K562 (cell line): ENCODE results near the gene EXOC6. TPM values are rescaled to one million over a fixed set of nuclear protein-coding genes. Genes with fewer than 3 reads are reported as not detected.

Source experiments
- ATAC-seq: fragments of 200-7000 bp; cut with Tn5 transposase; 3 replicates; pipeline ENCODE4 v1.9.1; 2020; ENCODE audit warnings: moderate library complexity
- BruUV-seq: library from RNA; stranded (reverse); fragments of 400-500 nt; replicated peaks from 2 replicates; lab custom pipeline; 2021; lab: Mats Ljungman, UMichigan
- CTCF ChIA-PET: fragments of 300-600 bp; formaldehyde crosslinking; extraction: SDS; loops from one replicate; lab custom pipeline; 2021; ENCODE audit warnings: low intra/inter-chr PET ratio; lab: Yijun Ruan, JAX
- POLR2A ChIA-PET: fragments of 300-600, 350-650 bp; sonication (Branson Sonifier 250); formaldehyde crosslinking; extraction: SDS; loops from one replicate; lab custom pipeline; 2021; ENCODE audit warnings: antibody characterized with exemption, inconsistent platforms; lab: Yijun Ruan, JAX
- DNase-seq, 4 experiments: peaks; one replicate each; pipeline versions ENCODE4 v3.0.0 to v3.0.0-alpha.2; 2011 to 2018; ENCODE audit warnings: low spot score in 3 of 4, mixed read lengths in 3 of 4; ENCODE audit errors: extremely low read depth in 1 of 4
- FAIRE-seq: peaks from 2 replicates; lab custom pipeline; 2011; peaks lifted over from hg19 to GRCh38; lab: Jason Lieb, UNC
- H2AFZ ChIP-seq: 2 replicates; pipeline ENCODE4 v1.6.0; 2011; ENCODE audit warnings: low read depth, low read length, control low read depth, inconsistent platforms
- H3K27ac ChIP-seq: fragments of 200-600 bp; 3 replicates; pipeline ENCODE4 v1.8.0; 2011; ENCODE audit warnings: low read depth, mild to moderate bottlenecking, control low read depth, inconsistent platforms, low read length, moderate library complexity, mixed read lengths; ENCODE audit errors: extremely low read depth
- H3K27me3 ChIP-seq, 2 experiments: fragments of 300-600 bp in 1 of 2; 2 replicates in 1 of 2; 3 replicates in 1 of 2; pipeline versions ENCODE4 v1.6.0 to v1.8.0; 2011; ENCODE audit warnings: inconsistent platforms in 2 of 2, low read length in 2 of 2, mild to moderate bottlenecking in 1 of 2, mixed read lengths in 1 of 2, moderate library complexity in 1 of 2; ENCODE audit not compliant: control insufficient read depth in 2 of 2, insufficient read depth in 2 of 2
- H3K36me3 ChIP-seq: fragments of 300-600 bp; 3 replicates; pipeline ENCODE4 v1.8.0; 2011; ENCODE audit warnings: mild to moderate bottlenecking, low read length, inconsistent platforms; ENCODE audit not compliant: control insufficient read depth, insufficient read depth
- H3K4me1 ChIP-seq, 2 experiments: fragments of 200-600 bp in 1 of 2; replicated peaks in 1 of 2; 2 replicates in 1 of 2; 3 replicates in 1 of 2; pipeline versions ENCODE4 v1.5.1 to v1.8.0; 2011; ENCODE audit warnings: inconsistent platforms in 2 of 2, low read length in 2 of 2, mild to moderate bottlenecking in 1 of 2, mixed read lengths in 1 of 2, moderate library complexity in 1 of 2; ENCODE audit not compliant: control insufficient read depth in 2 of 2, insufficient read depth in 2 of 2
- H3K4me2 ChIP-seq: 2 replicates; pipeline ENCODE4 v1.6.1; 2011; ENCODE audit warnings: low read length, control low read depth, inconsistent platforms, mixed read lengths; ENCODE audit not compliant: insufficient read depth
- H3K4me3 ChIP-seq: fragments of 200-600 bp; sonication (generic), shearing (Covaris generic); 2 replicates; pipeline ENCODE4 v1.5.1; 2016; ENCODE audit warnings: control low read depth, inconsistent platforms
- H3K79me2 ChIP-seq: fragments of 200-600 bp; 3 replicates; pipeline ENCODE4 v1.8.0; 2011; ENCODE audit warnings: low read length, inconsistent platforms; ENCODE audit not compliant: control insufficient read depth, insufficient read depth
- H3K9ac ChIP-seq, 2 experiments: 2 replicates each; pipeline versions ENCODE4 v1.6.0 to v1.6.1; 2011; ENCODE audit warnings: low read depth in 2 of 2, low read length in 2 of 2, control low read depth in 1 of 2, inconsistent platforms in 1 of 2, mild to moderate bottlenecking in 1 of 2, mixed read lengths in 1 of 2; ENCODE audit not compliant: insufficient read depth in 1 of 2
- H3K9me1 ChIP-seq: one replicate; pipeline ENCODE4 v1.6.0; 2011; ENCODE audit warnings: inconsistent platforms, mild to moderate bottlenecking, low read length, moderate library complexity; ENCODE audit not compliant: control insufficient read depth, insufficient read depth
- H3K9me3 ChIP-seq: replicated peaks from 2 replicates; pipeline ENCODE4 v1.5.1; 2011; ENCODE audit warnings: low read depth, low read length, inconsistent platforms; ENCODE audit not compliant: control insufficient read depth, insufficient read depth
- H4K20me1 ChIP-seq: replicated peaks from 2 replicates; pipeline ENCODE4 v1.6.1; 2011; ENCODE audit warnings: low read length, inconsistent platforms, mixed read lengths; ENCODE audit not compliant: control insufficient read depth, insufficient read depth
- HDAC1 ChIP-seq, 2 experiments: fragments of 450-650 bp; IDR thresholded peaks; 2 replicates each; pipeline ENCODE4 v1.6.1; 2016 to 2017; ENCODE audit warnings: inconsistent platforms in 1 of 2, mild to moderate bottlenecking in 1 of 2, moderate library complexity in 1 of 2
- KDM2B ChIP-seq: fragments of 250-450 bp; sonication (Bioruptor Pico); IDR thresholded peaks from 2 replicates; pipeline ENCODE4 v1.8.0; 2021; ENCODE audit warnings: mild to moderate bottlenecking, moderate library complexity
- PHB ChIP-seq: fragments of 250-450 bp; sonication (Bioruptor Pico); IDR thresholded peaks from 2 replicates; pipeline ENCODE4 v1.5.0; 2021
- SAFB ChIP-seq: fragments of 200-400 bp; formaldehyde crosslinking; IDR thresholded peaks from 2 replicates; pipeline ENCODE4 v1.6.1; 2017; ENCODE audit warnings: low read depth, low read length, borderline replicate concordance
- USF2 ChIP-seq: sonication (generic); formaldehyde crosslinking; IDR thresholded peaks from 2 replicates; pipeline ENCODE4 v1.5.0; 2020; ENCODE audit warnings: missing genetic modification reagents
- WGBS: fragments of 100-300 bp; shearing (Covaris generic); methylation state at CpG from one replicate; pipeline ENCODE4 v1.1.6; 2016; ENCODE audit warnings: low coverage, mixed read lengths; ENCODE audit not compliant: insufficient coverage; ENCODE audit errors: missing lambda C conversion rate; 5-methylcytosine and 5-hydroxymethylcytosine counted together
- in situ Hi-C: fragments of 300-500 bp; cut with MboI; formaldehyde crosslinking; loops from 4 replicates; pipeline ENCODE4 v1.15.0; 2018; ENCODE audit warnings: inconsistent platforms, mixed read lengths
- intact Hi-C: fragments of 100-400 bp; cut with micrococcal nuclease; formaldehyde crosslinking; loops from 2 replicates; pipeline ENCODE4 v1.14.2; 2022
- polyA plus RNA-seq, 8 experiments: library from polyadenylated mRNA; depleted of rRNA in 4 of 8; stranded (reverse) in 5 of 8; unstranded in 3 of 8; fragments of >200 nt; fragmentation: Nextera tagmentation in 2 of 8; fragmentation: Illumina TruSeq in 1 of 8; extraction: Ambion mirVana in 2 of 8; extraction: Trizol in 1 of 8; gene quantifications; 2 replicates each; pipeline versions ENCODE4 v1.2.1 to v1.2.3, GENCODE V29; 2011 to 2014; ENCODE audit warnings: inconsistent platforms in 1 of 8, missing spikeins in 1 of 8
- total RNA-seq, 7 experiments: library from RNA; depleted of rRNA in 6 of 7; stranded (reverse); fragments of >200 nt in 6 of 7; fragmentation: Illumina TruSeq in 2 of 7; extraction: Trizol in 2 of 7; gene quantifications; 2 replicates each; pipeline versions ENCODE4 v1.2.1 to v1.2.3, GENCODE V29; 2011 to 2021; ENCODE audit warnings: low replicate concordance in 1 of 7
- TF ChIP-seq, protein P1 (sequence below), 2 experiments: IDR thresholded peaks; 2 replicates each; pipeline ENCODE4 v1.6.1; 2012; ENCODE audit warnings: improper control_type of control experiment in 2 of 2, low read depth in 2 of 2, low read length in 2 of 2, borderline replicate concordance in 1 of 2

The EXOC6 gene
- total and polyA plus RNA-seq, 9 of the 15 experiments (the other 6 are each of a cell fraction or from before 2014, with no cell fraction given), result 13.9 to 42.8 (median 24.9) TPM

DNA sequence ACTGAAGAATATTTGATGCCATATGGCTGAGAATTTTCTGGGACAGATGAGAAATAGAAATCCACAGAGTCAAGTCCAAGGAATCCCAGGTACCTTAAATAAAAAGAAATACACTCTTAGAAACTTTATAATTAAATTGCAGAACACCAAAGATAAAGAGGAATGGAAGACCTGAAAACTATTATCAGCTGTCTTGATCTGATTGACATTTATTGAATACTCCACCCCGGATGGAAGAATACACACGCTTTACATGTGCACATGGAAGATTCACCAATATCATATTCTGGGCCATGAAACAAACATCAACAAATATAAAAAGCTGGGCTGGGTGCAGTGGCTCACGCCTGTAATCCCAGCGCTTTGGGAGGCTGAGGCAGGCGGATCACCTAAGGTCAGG is 81.6 kb downstream of the EXOC6 start:
- BruUV-seq, result no TSS peak
- Histone ChIP-seq H3K4me2 (no peak overlapping the region), H2AFZ (no peak overlapping the region), H3K27ac (no peak overlapping the region), H3K4me3 (no peak overlapping the region), H3K27me3 (no peaks in the 10 kb centered on the region), H3K36me3 (peaks cover 30% of the 10 kb centered on the region; the same call in 2 of the 3 replicates), H4K20me1 (no peaks in the 10 kb centered on the region), H3K79me2 (no peaks in the 10 kb centered on the region), H3K9me3 (no peaks in the 10 kb centered on the region), H3K4me1 (no peaks in the 10 kb centered on the region), H3K9ac (no peak overlapping the region), H3K9me1 (no peaks in the 10 kb centered on the region)
- ChIA-PET CTCF (no interaction called here), POLR2A (interaction anchor here (1.7 kb wide), 1 partner anchor 12 kb away, joined by 4 read pairs; no protein-coding TSS in a partner anchor)
- in situ Hi-C loops, result no loop called here
- ATAC-seq (no peak), FAIRE-seq (no peak), DNase-seq (no peak)
- intact Hi-C loops, result no loop called here
- WGBS, result 96% methylated on average over 5 of the region's 5 CpGs
- TF ChIP-seq KDM2B (CRISPR knock-in tag), result no peak
- TF ChIP-seq USF2 (CRISPR knock-in tag), result no peak
- TF ChIP-seq PHB, result no peak
- TF ChIP-seq SAFB, result no peak

DNA sequence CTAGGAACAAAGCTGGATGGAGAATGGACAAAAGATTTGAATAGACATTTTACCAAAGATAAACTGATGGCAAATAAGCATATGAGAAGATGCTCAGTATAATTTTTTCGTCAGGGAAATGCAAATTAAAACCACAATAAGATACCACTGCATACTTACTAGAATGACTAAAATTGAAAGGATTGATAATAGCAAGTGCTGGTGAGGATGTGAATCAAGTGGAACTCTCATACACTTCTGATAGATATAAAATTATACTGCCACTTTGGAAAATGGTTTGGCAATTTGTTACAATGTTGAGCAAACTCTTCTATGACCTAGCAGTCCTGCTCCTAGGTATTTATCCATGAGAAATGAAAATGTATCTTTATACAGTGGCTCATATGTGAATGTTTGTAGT is 83.3 kb downstream of the EXOC6 start:
- Histone ChIP-seq H3K27me3 (no peaks in the 10 kb centered on the region), H3K36me3 (peaks cover 30% of the 10 kb centered on the region; the same call in 2 of the 3 replicates), H3K9ac (no peak overlapping the region), H3K4me2 (no peak overlapping the region), H3K9me1 (no peaks in the 10 kb centered on the region), H3K4me1 (no peaks in the 10 kb centered on the region), H4K20me1 (no peaks in the 10 kb centered on the region), H3K9me3 (no peaks in the 10 kb centered on the region), H2AFZ (no peak overlapping the region), H3K27ac (no peak overlapping the region), H3K79me2 (no peaks in the 10 kb centered on the region), H3K4me3 (no peak overlapping the region)
- no peak for ATAC-seq
- ChIA-PET POLR2A (no interaction called here), CTCF (no interaction called here)
- in situ Hi-C loops (no loop called here), intact Hi-C loops (no loop called here)
- FAIRE-seq, result no peak
- no peak for DNase-seq
- WGBS, result 58% methylated on average over 1 of the region's 1 CpG
- BruUV-seq, result no TSS peak
- TF ChIP-seq, protein P1, sequence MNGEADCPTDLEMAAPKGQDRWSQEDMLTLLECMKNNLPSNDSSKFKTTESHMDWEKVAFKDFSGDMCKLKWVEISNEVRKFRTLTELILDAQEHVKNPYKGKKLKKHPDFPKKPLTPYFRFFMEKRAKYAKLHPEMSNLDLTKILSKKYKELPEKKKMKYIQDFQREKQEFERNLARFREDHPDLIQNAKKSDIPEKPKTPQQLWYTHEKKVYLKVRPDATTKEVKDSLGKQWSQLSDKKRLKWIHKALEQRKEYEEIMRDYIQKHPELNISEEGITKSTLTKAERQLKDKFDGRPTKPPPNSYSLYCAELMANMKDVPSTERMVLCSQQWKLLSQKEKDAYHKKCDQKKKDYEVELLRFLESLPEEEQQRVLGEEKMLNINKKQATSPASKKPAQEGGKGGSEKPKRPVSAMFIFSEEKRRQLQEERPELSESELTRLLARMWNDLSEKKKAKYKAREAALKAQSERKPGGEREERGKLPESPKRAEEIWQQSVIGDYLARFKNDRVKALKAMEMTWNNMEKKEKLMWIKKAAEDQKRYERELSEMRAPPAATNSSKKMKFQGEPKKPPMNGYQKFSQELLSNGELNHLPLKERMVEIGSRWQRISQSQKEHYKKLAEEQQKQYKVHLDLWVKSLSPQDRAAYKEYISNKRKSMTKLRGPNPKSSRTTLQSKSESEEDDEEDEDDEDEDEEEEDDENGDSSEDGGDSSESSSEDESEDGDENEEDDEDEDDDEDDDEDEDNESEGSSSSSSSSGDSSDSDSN (IDR thresholded peaks at IDR 0.05; ENCODE audit: borderline replicate concordance in 1 of 2, low read depth in 2 of 2, low read length in 2 of 2), result no peak
- TF ChIP-seq HDAC1 (IDR thresholded peaks at IDR 0.05), result no peak
